HT-29 (cell line): Measurements from ENCODE around the gene GPR135. TPM values are rescaled to one million over a fixed set of nuclear protein-coding genes. Genes with fewer than 3 reads are reported as not detected.
"Not testable (repeated sequence)": the region's sequence is repeated elsewhere in the genome, so short reads cannot be mapped to it uniquely, and the experiment has no call there.

Experiments
- DNase-seq: peaks from one replicate; pipeline ENCODE4 v3.0.0-alpha.2; 2015; ENCODE audit warnings: low spot score
- total RNA-seq: library from RNA; depleted of rRNA; stranded (reverse); fragments of >200 nt; shearing (Covaris generic); gene quantifications from 2 replicates; pipeline ENCODE4 v1.2.3, GENCODE V29; 2014

Gene GPR135
- total RNA-seq, 1 experiment from 2014 or later: 0.84 TPM

GRCh38 chr14:59475709-59476108 is 10.5 kb upstream of the GPR135 start:
- no peak for DNase-seq

DNA sequence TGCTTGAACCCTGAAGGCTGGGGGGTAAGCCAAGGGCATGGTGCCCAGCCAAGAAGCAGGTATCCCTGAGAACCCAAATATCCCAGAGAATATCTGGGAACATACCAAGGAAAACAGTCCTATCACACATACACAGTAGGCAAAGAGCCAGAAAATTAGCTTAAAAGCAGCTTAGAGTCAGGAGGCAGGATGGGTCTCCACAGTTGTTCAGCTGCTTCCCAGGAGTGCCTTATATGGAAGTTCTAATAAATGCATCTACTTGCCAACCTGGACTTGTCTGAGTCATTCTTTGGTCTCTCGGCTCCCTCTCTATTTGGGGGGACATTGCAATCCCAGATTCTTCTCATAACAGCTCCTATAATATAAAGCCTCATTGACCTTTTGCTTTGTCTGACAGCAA is 9.0 kb upstream of the GPR135 start:
- no peak for DNase-seq

DNA sequence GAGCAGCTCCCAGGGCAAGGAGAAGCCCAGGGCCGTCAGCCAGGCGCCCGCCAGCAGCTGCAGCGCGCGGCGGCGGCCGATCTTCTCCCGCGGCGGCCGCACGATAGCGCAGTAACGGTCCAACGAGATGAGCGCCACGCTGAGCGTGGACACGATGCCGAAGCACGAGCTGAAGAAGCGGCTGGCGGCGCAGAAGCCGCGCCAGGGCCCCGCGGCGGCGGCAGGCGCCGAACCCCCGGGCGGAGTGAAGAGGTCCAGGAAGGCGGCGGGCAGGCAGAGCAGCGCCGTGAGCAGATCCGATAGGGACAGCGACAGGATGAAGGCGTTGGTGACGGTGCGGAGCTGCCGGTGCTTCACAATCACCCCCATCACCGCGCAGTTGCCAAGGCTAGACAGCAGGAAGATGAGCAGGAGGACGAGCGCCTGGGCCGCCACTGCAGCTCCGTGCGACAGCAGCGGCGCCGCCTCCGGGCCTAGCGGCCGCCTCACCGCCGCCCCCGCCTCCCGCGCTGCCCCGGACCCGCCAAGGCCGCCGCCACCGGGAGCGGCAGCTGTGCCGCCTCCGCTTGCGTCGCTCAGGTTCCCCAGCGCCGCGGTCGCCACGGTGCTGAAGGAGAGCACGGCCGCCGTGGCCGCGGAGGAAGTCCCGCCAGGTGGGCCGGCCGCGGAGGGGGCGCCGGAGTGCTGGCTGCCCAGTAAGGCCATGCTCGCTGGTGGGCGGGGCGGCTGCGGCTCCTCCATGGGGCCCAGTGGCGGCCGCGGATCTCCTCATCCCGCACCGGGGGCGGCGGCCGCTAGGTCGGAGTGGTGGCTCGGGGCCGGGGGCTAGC is 479 bp downstream of the GPR135 start:
- peak; percentile 25 for DNase-seq

GRCh38 chr14:59463787-59464485 is 1.2 kb downstream of the GPR135 start:
- DNase-seq: no peak

DNA sequence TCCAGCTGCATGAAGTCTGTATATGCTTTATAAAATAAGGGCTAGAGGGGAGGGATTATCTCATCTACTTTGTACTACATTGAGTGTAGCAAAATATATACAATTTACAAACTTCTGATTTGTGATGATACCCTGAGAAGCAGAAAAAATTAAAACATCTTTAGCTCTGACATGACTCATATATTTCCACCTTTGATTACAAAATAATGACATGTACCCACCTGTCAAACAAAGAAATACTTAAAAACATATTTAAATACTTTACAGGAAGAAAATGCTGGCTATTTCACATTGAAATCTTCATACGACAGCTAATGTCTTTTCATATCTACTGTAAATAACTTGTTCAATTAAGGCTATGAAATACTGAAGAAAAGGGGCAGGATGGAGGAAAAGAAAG is 3.3 kb downstream of the GPR135 start:
- no peak for DNase-seq

DNA sequence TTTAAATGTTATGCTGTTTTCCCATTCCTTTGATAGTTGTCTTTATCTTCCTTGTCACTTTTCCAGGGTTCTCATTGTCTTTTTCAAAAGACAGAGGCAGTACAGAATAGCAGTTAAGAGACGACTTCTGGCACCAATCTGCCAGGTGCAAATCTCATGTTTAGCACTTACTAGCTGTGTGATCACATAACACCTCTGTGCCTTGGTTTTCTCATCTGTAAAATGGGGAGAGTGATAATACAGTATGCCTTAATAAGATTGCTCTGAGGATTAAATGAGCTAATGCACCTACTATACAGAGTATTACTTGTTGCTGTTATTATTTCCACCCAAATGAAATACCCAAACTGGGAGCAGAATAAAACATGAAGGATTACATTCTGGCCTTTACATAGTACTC is 4.8 kb downstream of the GPR135 start:
- no peak for DNase-seq

GRCh38 chr14:59458486-59458885 is 6.7 kb downstream of the GPR135 start:
- DNase-seq: no peak

DNA sequence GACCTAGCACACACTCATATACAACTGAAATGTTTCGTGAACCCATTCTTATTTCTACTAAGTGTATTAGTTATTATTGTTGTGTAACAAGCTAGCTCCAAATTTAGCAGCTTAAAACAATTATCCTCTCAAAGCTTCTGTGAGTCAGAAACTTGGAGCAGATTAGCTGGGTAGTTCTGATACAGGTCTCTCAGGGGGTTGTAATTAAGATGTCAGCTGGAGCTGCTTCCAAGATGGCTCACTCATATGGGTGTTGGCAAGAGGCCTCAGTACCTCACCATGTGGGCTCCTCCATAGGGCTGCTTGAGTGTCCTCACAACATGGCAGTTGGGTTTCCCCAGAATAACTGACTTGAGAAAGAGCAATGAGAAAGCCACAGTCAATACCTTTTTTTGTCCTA is 9.8 kb downstream of the GPR135 start:
- no peak for DNase-seq

DNA sequence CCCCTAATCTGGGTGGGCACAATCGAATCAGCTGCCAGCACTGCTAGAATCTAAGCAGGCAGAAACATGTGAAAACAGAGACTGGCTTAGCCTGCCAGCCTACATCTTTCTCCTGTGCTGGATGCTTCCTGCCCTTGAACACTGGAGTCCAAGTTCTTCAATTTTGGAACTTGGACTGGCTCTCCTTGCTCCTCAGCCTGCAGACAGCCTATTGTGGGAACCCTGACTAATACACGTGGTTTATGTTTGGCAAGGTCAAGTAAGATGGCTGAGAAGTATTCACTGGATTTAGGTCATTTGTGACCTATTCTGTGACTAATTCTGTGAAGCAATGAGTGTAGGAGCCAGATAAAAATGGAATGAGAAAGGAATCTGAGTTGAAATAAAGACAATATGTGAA is 11.0 kb downstream of the GPR135 start:
- DNase-seq: no peak

GRCh38 chr14:59451849-59452248 is 13.3 kb downstream of the GPR135 start:
- DNase-seq: no peak

DNA sequence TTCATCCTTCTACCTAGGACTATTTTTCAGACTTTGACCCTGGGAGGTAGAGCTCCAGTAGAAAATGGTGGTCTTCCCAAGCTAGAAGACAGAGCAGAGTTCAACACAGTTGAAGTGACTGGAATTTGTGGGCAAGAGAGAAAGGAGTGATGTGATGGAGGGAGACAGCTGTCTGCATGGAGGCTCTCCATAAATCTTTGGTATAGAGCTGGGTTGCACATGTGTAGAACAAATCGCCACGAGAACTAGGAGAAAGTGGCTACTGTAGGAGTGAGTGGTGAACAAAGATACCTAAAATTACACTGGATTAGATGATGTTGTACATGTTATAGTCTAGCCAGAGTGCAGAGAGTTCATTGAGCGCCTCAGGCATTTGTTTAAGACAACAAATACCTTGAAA is 14.5 kb downstream of the GPR135 start:
- DNase-seq: no peak

DNA sequence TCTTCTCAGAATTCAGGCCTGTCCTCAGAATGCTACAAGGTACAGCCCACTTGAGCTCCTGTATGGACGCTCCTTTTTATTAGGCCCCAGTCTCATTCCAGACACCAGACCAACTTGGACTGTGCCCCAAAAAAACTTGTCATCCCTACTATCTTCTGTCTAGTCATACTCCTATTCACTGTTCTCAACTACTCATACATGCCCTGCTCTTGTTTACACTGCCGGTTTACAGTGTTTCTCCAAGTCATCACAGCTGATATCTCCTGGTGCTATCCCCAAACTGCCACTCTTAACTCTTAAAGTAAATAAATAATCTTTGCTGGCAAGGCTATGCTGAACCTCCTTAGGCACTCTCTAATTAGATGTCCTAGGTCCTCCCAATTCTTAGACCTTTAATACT is 16.5 kb downstream of the GPR135 start:
- DNase-seq: not testable (repeated sequence)

- no peak for DNase-seq
These were observed 25.8 kb downstream of the GPR135 start for GRCh38 chr14:59439256-59439965.

DNA sequence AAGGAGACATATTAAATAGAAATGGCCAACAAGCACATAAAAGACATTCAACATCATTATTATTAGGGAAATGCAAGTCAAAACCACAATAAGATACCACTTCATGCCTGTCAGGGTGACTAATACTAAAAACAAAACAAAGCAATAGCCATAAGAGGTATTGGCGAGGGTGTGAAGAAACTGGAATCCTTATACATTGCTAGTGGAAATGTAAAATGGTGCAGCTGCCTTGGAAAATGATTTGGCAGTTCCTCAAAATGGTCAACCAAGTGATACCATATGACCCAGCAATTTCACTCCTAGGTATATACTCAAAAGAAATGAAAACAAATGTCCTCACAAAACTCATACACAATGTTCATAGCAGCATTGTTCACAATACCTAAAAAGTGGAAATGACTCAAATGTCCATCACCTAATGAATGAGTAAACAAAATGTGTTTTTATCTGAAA is 27.0 kb downstream of the GPR135 start:
- DNase-seq: no peak

- no peak for DNase-seq
These were observed 29.2 kb downstream of the GPR135 start for GRCh38 chr14:59435987-59436386.

GRCh38 chr14:59435101-59435500 is 30.1 kb downstream of the GPR135 start:
- DNase-seq: no peak

- no peak for DNase-seq
These were observed 35.4 kb downstream of the GPR135 start for GRCh38 chr14:59429790-59430189.

- DNase-seq: no peak
These were observed 36.6 kb downstream of the GPR135 start for GRCh38 chr14:59428581-59429012.

DNA sequence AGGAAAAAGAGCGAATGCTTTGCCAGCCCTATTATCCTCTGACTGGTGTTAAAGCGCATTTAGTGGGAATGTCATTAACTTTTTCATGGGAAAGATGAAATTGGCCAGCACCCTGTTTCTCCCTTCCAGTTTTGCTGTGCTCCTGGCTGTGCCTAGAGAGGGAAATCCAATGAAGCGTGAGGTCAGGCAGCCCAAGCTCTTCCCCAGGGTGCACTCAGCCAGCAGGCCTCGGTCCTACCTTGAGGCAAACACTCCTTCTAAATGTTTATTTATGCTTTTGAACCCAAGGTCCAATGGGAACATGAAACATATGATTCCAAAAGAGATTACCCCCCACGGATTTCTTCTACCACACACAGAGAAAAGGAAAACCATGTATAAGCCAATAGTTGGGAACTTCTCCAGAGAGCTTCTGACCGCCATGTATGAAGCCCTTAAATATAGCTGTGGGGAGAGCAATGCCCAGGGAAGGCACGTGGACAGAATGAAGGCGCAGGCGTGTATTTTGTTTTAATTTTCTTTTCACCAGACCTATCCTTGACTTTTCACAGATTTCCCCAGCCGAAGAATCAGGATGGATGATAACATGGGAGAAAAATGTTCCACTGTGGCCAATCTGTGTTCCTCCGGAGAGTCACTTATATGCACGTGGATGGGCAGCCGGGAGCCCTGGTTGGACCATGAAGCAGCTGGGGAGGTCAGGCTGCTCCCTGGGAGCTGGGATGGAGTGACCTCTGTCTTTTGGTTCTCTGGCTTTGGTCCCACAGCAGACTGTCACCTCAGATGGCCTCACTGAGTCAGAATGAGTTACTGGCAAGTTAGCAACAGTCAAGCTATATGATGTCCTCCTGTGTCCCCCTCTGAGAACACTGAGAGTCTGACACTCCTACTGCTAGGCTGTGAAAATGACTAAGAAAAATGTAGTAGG is 37.3 kb downstream of the GPR135 start:
- DNase-seq: no peak

GRCh38 chr14:59425322-59425935 is 39.8 kb downstream of the GPR135 start:
- DNase-seq: no peak
